ENCODE data around the gene SCIN. TPM values are rescaled to one million over a fixed set of nuclear protein-coding genes. Genes with fewer than 3 reads are reported as not detected.
A peak's percentile ranks its signal among the peaks of the same experiment; 100 is the strongest.
"Not testable (repeated sequence)": the region's sequence is repeated elsewhere in the genome, so short reads cannot be mapped to it uniquely, and the experiment has no call there.

Gene SCIN
- polyA plus RNA-seq, 1 donor, result 4.3 TPM

- Histone ChIP-seq H3K4me1 (ENCODE audit: control insufficient read depth, insufficient read depth, low read length) (no peaks in the 10 kb centered on the region), H3K36me3 (ENCODE audit: control insufficient read depth, insufficient read depth, low read length) (no peaks in the 10 kb centered on the region), H3K27ac (ENCODE audit: low read length) (no peak overlapping the region), H3K9me3 (ENCODE audit: control insufficient read depth, low read depth, low read length) (no peaks in the 10 kb centered on the region), H3K27me3 (ENCODE audit: control insufficient read depth, insufficient read depth, low read length) (no peaks in the 10 kb centered on the region), H3K4me3 (ENCODE audit: low read length) (no peak overlapping the region)
- 80% methylated on average over 2 of the region's 4 CpGs for WGBS (ENCODE audit: insufficient coverage, low lambda C conversion rate)
- DNase-seq, result no peak
Measured at GRCh38 chr7:12543586-12543985, 26.9 kb upstream of the SCIN start.

- 88% methylated on average over 1 of the region's 3 CpGs for WGBS (ENCODE audit: insufficient coverage, low lambda C conversion rate)
- DNase-seq, result no peak
- H3K9me3 ChIP-seq (ENCODE audit: control insufficient read depth, low read depth, low read length), result no peaks in the 10 kb centered on the region
- H3K4me3 ChIP-seq (ENCODE audit: low read length), result no peak overlapping the region
- H3K36me3 ChIP-seq (ENCODE audit: control insufficient read depth, insufficient read depth, low read length), result no peaks in the 10 kb centered on the region
- H3K27ac ChIP-seq (ENCODE audit: low read length), result no peak overlapping the region
- H3K4me1 ChIP-seq (ENCODE audit: control insufficient read depth, insufficient read depth, low read length), result peaks cover 3% of the 10 kb centered on the region
- H3K27me3 ChIP-seq (ENCODE audit: control insufficient read depth, insufficient read depth, low read length), result no peaks in the 10 kb centered on the region
Measured at GRCh38 chr7:12549106-12549505, 21.4 kb upstream of the SCIN start.

GRCh38 chr7:12550956-12551355 is 19.6 kb upstream of the SCIN start:
- no peak for DNase-seq
- WGBS (ENCODE audit: insufficient coverage, low lambda C conversion rate), result no CpG with 5 or more reads among the region's 4 CpGs
- Histone ChIP-seq H3K4me1 (ENCODE audit: control insufficient read depth, insufficient read depth, low read length) (peaks cover 3% of the 10 kb centered on the region), H3K27me3 (ENCODE audit: control insufficient read depth, insufficient read depth, low read length) (no peaks in the 10 kb centered on the region), H3K27ac (ENCODE audit: low read length) (no peak overlapping the region), H3K4me3 (ENCODE audit: low read length) (no peak overlapping the region), H3K36me3 (ENCODE audit: control insufficient read depth, insufficient read depth, low read length) (no peaks in the 10 kb centered on the region), H3K9me3 (ENCODE audit: control insufficient read depth, low read depth, low read length) (peaks cover 2% of the 10 kb centered on the region)

GRCh38 chr7:12552876-12553275 is 17.6 kb upstream of the SCIN start:
- DNase-seq, result no peak
- Histone ChIP-seq H3K36me3 (ENCODE audit: control insufficient read depth, insufficient read depth, low read length) (no peaks in the 10 kb centered on the region), H3K4me1 (ENCODE audit: control insufficient read depth, insufficient read depth, low read length) (peaks cover 3% of the 10 kb centered on the region), H3K27me3 (ENCODE audit: control insufficient read depth, insufficient read depth, low read length) (no peaks in the 10 kb centered on the region), H3K9me3 (ENCODE audit: control insufficient read depth, low read depth, low read length) (peaks cover 6% of the 10 kb centered on the region), H3K27ac (ENCODE audit: low read length) (no peak overlapping the region), H3K4me3 (ENCODE audit: low read length) (no peak overlapping the region)
- WGBS (ENCODE audit: insufficient coverage, low lambda C conversion rate), result no CpG with 5 or more reads among the region's 1 CpG

GRCh38 chr7:12553416-12553815 is 17.1 kb upstream of the SCIN start:
- H3K36me3 ChIP-seq (ENCODE audit: control insufficient read depth, insufficient read depth, low read length), result no peaks in the 10 kb centered on the region
- peaks cover 3% of the 10 kb centered on the region for H3K4me1 ChIP-seq (ENCODE audit: control insufficient read depth, insufficient read depth, low read length)
- H3K27ac ChIP-seq (ENCODE audit: low read length), result no peak overlapping the region
- H3K4me3 ChIP-seq (ENCODE audit: low read length), result no peak overlapping the region
- no peak for DNase-seq
- no peaks in the 10 kb centered on the region for H3K27me3 ChIP-seq (ENCODE audit: control insufficient read depth, insufficient read depth, low read length)
- H3K9me3 ChIP-seq (ENCODE audit: control insufficient read depth, low read depth, low read length), result peaks cover 6% of the 10 kb centered on the region

GRCh38 chr7:12554351-12554750 is 16.2 kb upstream of the SCIN start:
- no peak overlapping the region for H3K4me3 ChIP-seq (ENCODE audit: low read length)
- no peaks in the 10 kb centered on the region for H3K36me3 ChIP-seq (ENCODE audit: control insufficient read depth, insufficient read depth, low read length)
- no peak overlapping the region for H3K27ac ChIP-seq (ENCODE audit: low read length)
- H3K4me1 ChIP-seq (ENCODE audit: control insufficient read depth, insufficient read depth, low read length), result peaks cover 3% of the 10 kb centered on the region
- WGBS (ENCODE audit: insufficient coverage, low lambda C conversion rate), result 33% methylated on average over 1 of the region's 2 CpGs
- H3K27me3 ChIP-seq (ENCODE audit: control insufficient read depth, insufficient read depth, low read length), result no peaks in the 10 kb centered on the region
- peaks cover 6% of the 10 kb centered on the region for H3K9me3 ChIP-seq (ENCODE audit: control insufficient read depth, low read depth, low read length)
- DNase-seq, result peak; percentile 12 to 62

- no peak for DNase-seq
- 100% methylated on average over 2 of the region's 6 CpGs for WGBS (ENCODE audit: insufficient coverage, low lambda C conversion rate)
Measured at GRCh38 chr7:12554872-12555271, 15.6 kb upstream of the SCIN start.

GRCh38 chr7:12555695-12556094 is 14.8 kb upstream of the SCIN start:
- H3K27me3 ChIP-seq (ENCODE audit: control insufficient read depth, insufficient read depth, low read length); H3K36me3 ChIP-seq (ENCODE audit: control insufficient read depth, insufficient read depth, low read length); H3K27ac ChIP-seq (ENCODE audit: low read length); H3K4me1 ChIP-seq (ENCODE audit: control insufficient read depth, insufficient read depth, low read length); H3K9me3 ChIP-seq (ENCODE audit: control insufficient read depth, low read depth, low read length); DNase-seq; H3K4me3 ChIP-seq (ENCODE audit: low read length): not testable (repeated sequence)
- WGBS (ENCODE audit: insufficient coverage, low lambda C conversion rate), result no CpG with 5 or more reads among the region's 6 CpGs

More at GRCh38 chr7:12554872-12555271, 15.6 kb upstream of the SCIN start:
- H3K4me3 ChIP-seq (ENCODE audit: low read length), result no peak overlapping the region
- no peaks in the 10 kb centered on the region for H3K36me3 ChIP-seq (ENCODE audit: control insufficient read depth, insufficient read depth, low read length)
- peaks cover 3% of the 10 kb centered on the region for H3K4me1 ChIP-seq (ENCODE audit: control insufficient read depth, insufficient read depth, low read length)
- H3K27me3 ChIP-seq (ENCODE audit: control insufficient read depth, insufficient read depth, low read length), result no peaks in the 10 kb centered on the region
- no peak overlapping the region for H3K27ac ChIP-seq (ENCODE audit: low read length)
- peaks cover 6% of the 10 kb centered on the region for H3K9me3 ChIP-seq (ENCODE audit: control insufficient read depth, low read depth, low read length)

- H3K4me3 ChIP-seq (ENCODE audit: low read length); H3K9me3 ChIP-seq (ENCODE audit: control insufficient read depth, low read depth, low read length); DNase-seq; H3K36me3 ChIP-seq (ENCODE audit: control insufficient read depth, insufficient read depth, low read length); H3K4me1 ChIP-seq (ENCODE audit: control insufficient read depth, insufficient read depth, low read length); H3K27ac ChIP-seq (ENCODE audit: low read length); H3K27me3 ChIP-seq (ENCODE audit: control insufficient read depth, insufficient read depth, low read length): not testable (repeated sequence)
- 100% methylated on average over 2 of the region's 60 CpGs for WGBS (ENCODE audit: insufficient coverage, low lambda C conversion rate)
Measured at GRCh38 chr7:12556139-12556792, 14.3 kb upstream of the SCIN start.

- Histone ChIP-seq H3K4me1 (ENCODE audit: control insufficient read depth, insufficient read depth, low read length) (peaks cover 3% of the 10 kb centered on the region), H3K9me3 (ENCODE audit: control insufficient read depth, low read depth, low read length) (peaks cover 6% of the 10 kb centered on the region), H3K27me3 (ENCODE audit: control insufficient read depth, insufficient read depth, low read length) (no peaks in the 10 kb centered on the region), H3K27ac (ENCODE audit: low read length) (no peak overlapping the region), H3K36me3 (ENCODE audit: control insufficient read depth, insufficient read depth, low read length) (no peaks in the 10 kb centered on the region), H3K4me3 (ENCODE audit: low read length) (no peak overlapping the region)
- WGBS (ENCODE audit: insufficient coverage, low lambda C conversion rate), result no CpG with 5 or more reads among the region's 7 CpGs
- DNase-seq, result peak; percentile 7 to 31
Measured at GRCh38 chr7:12557282-12557681, 13.2 kb upstream of the SCIN start.

GRCh38 chr7:12564996-12565764 is 5.3 kb upstream of the SCIN start:
- H3K36me3 ChIP-seq (ENCODE audit: control insufficient read depth, insufficient read depth, low read length), result no peaks in the 10 kb centered on the region
- peaks cover 6% of the 10 kb centered on the region for H3K27me3 ChIP-seq (ENCODE audit: control insufficient read depth, insufficient read depth, low read length)
- H3K4me3 ChIP-seq (ENCODE audit: low read length), result no peak overlapping the region
- H3K27ac ChIP-seq (ENCODE audit: low read length), result no peak overlapping the region
- 90% methylated on average over 2 of the region's 4 CpGs for WGBS (ENCODE audit: insufficient coverage, low lambda C conversion rate)
- H3K9me3 ChIP-seq (ENCODE audit: control insufficient read depth, low read depth, low read length), result no peaks in the 10 kb centered on the region
- peaks cover 11% of the 10 kb centered on the region for H3K4me1 ChIP-seq (ENCODE audit: control insufficient read depth, insufficient read depth, low read length)
- DNase-seq, result no peak
